Measurements from ENCODE around the gene CFAP221. TPM values are rescaled to one million over a fixed set of nuclear protein-coding genes. Genes with fewer than 3 reads are reported as not detected.

The CFAP221 gene
- total and polyA plus RNA-seq, 10 of the 15 experiments (the other 5 are each of a cell fraction or from before 2014, with no cell fraction given): not detected

DNA sequence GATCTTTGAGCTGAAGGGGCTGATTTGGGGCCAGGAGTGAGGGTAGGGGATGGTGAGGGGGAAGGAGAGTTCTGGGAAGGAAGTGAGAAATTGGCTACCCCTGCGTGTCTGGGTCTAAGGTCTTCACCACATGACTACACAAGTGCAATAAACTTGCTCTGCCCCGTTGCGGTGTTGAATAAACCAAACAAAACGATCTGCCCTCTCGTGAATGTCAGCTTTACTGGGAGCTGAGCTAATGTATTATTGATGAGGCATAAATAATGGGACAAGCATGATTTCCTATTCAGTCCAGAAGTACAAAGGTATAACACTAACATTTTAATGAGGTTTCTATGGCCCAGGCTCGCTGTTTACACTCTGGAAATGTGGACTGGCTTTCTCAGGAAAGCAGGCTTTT is 8.0 kb upstream of the CFAP221 start:
- H3K9me3 ChIP-seq (replicated peaks; ENCODE audit: control insufficient read depth, insufficient read depth, low read length): peaks cover 1% of the 10 kb centered on the region; the same call in 1 of the 3 replicates
- RAD21 ChIA-PET (ENCODE audit: unreplicated experiment): no interaction called here
- H3K4me1 ChIP-seq (ENCODE audit: control insufficient read depth, insufficient read depth, low read length): no peaks in the 10 kb centered on the region
- DNase-seq (ENCODE audit: low read depth, low spot score) (no peak), FAIRE-seq (no peak), ATAC-seq (no peak)
- no peaks in the 10 kb centered on the region for H4K20me1 ChIP-seq (ENCODE audit: control insufficient read depth, insufficient read depth)
- no peak overlapping the region for H3K4me3 ChIP-seq
- H3K4me2 ChIP-seq (ENCODE audit: control insufficient read depth, insufficient read depth): no peak overlapping the region
- TF ChIP-seq EED (IDR thresholded peaks at IDR 0.05; ENCODE audit: low read depth): no peak
- no peak for TF ChIP-seq BHLHE40 (IDR thresholded peaks at IDR 0.05; ENCODE audit: borderline replicate concordance in 1 of 2, low read depth in 2 of 2, low read length in 1 of 2)
- no peak for TF ChIP-seq CBX5 (IDR thresholded peaks at IDR 0.05; ENCODE audit: low read depth)
- no peak for TF ChIP-seq ZNF24 (IDR thresholded peaks at IDR 0.05)
- TF ChIP-seq, protein P1, sequence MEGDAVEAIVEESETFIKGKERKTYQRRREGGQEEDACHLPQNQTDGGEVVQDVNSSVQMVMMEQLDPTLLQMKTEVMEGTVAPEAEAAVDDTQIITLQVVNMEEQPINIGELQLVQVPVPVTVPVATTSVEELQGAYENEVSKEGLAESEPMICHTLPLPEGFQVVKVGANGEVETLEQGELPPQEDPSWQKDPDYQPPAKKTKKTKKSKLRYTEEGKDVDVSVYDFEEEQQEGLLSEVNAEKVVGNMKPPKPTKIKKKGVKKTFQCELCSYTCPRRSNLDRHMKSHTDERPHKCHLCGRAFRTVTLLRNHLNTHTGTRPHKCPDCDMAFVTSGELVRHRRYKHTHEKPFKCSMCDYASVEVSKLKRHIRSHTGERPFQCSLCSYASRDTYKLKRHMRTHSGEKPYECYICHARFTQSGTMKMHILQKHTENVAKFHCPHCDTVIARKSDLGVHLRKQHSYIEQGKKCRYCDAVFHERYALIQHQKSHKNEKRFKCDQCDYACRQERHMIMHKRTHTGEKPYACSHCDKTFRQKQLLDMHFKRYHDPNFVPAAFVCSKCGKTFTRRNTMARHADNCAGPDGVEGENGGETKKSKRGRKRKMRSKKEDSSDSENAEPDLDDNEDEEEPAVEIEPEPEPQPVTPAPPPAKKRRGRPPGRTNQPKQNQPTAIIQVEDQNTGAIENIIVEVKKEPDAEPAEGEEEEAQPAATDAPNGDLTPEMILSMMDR (IDR thresholded peaks at IDR 0.05 in 2 of 3, conservative IDR thresholded peaks at IDR 0.05 in 1 of 3; ENCODE audit: control insufficient read depth in 2 of 3, extremely low read depth in 1 of 3, insufficient read depth in 1 of 3, low read depth in 3 of 3, low read length in 3 of 3): no peak
- no peak for TF ChIP-seq BRCA1 (IDR thresholded peaks at IDR 0.05; ENCODE audit: low read depth, low read length)
- TF ChIP-seq RAD21 (IDR thresholded peaks at IDR 0.05; ENCODE audit: insufficient read depth, low read depth, low read length): no peak
- no peak for TF ChIP-seq MXI1 (IDR thresholded peaks at IDR 0.05; ENCODE audit: low read depth, low read length)
- no peak for TF ChIP-seq RAD51 (IDR thresholded peaks at IDR 0.05)
- TF ChIP-seq STAT3 (IDR thresholded peaks at IDR 0.05; ENCODE audit: low read depth, low read length): no peak
- TF ChIP-seq PML (IDR thresholded peaks at IDR 0.05; ENCODE audit: low read length): no peak
- TF ChIP-seq BCL11A (IDR thresholded peaks at IDR 0.05; ENCODE audit: low read depth, low read length): no peak
- no peak for TF ChIP-seq BMI1 (IDR thresholded peaks at IDR 0.05; ENCODE audit: borderline replicate concordance)
- H3K9ac ChIP-seq (ENCODE audit: control insufficient read depth, insufficient read depth, low read length): no peak overlapping the region
- CTCF ChIA-PET: no interaction called here
- no peak overlapping the region for H2AFZ ChIP-seq (ENCODE audit: control insufficient read depth, low read depth, low read length)
- no TSS peak for BruUV-seq (replicated peaks)
- intact Hi-C loops (cut with micrococcal nuclease; ENCODE audit: unreplicated experiment): no loop called here
- no peaks in the 10 kb centered on the region for H3K27me3 ChIP-seq (replicated peaks in 1 of 2; ENCODE audit: control insufficient read depth in 2 of 2, insufficient read depth in 2 of 2, low read length in 1 of 2)
- SMC1A ChIA-PET (ENCODE audit: uncharacterized antibody, unreplicated experiment): no interaction called here
- WGBS (ENCODE audit: insufficient coverage, insufficient replicate concordance, low lambda C conversion rate, missing lambda C conversion rate): 22% methylated on average over 6 of the region's 6 CpGs
- in situ Hi-C loops (cut with MboI): no loop called here
- H3K36me3 ChIP-seq (ENCODE audit: control insufficient read depth in 2 of 2, insufficient read depth in 2 of 2, low read length in 1 of 2): no peaks in the 10 kb centered on the region
- no peak overlapping the region for H3K27ac ChIP-seq (ENCODE audit: control insufficient read depth, insufficient read depth)
- H3K79me2 ChIP-seq (ENCODE audit: control insufficient read depth, insufficient read depth, low read length): no peaks in the 10 kb centered on the region
- POLR2A ChIA-PET: no interaction called here
